Neural crest cell (in vitro differentiated cells): ENCODE results near the gene HDAC9. TPM values are rescaled to one million over a fixed set of nuclear protein-coding genes. Genes with fewer than 3 reads are reported as not detected.

Source experiments
- DNase-seq: peaks from one replicate; pipeline ENCODE4 v3.0.0; 2021; ENCODE audit warnings: low read depth, mixed read lengths, low spot score
- H3K27ac Mint-ChIP-seq: one replicate; pipeline ENCODE4 v1.8.0; 2021; ENCODE audit warnings: mild to moderate bottlenecking, mixed read lengths; ENCODE audit not compliant: unreplicated experiment
- H3K27me3 Mint-ChIP-seq: 2 replicates; pipeline ENCODE4 v1.8.0; 2021; ENCODE audit warnings: low read depth, mild to moderate bottlenecking, mixed read lengths
- H3K36me3 Mint-ChIP-seq: 2 replicates; pipeline ENCODE4 v1.8.0; 2021; ENCODE audit warnings: low read depth, mild to moderate bottlenecking, mixed read lengths
- H3K4me1 Mint-ChIP-seq: 2 replicates; pipeline ENCODE4 v1.8.0; 2021; ENCODE audit warnings: mixed read lengths
- H3K4me3 Mint-ChIP-seq: one replicate; pipeline ENCODE4 v1.8.0; 2021; ENCODE audit warnings: mild to moderate bottlenecking, mixed read lengths
- H3K9me3 Mint-ChIP-seq: 2 replicates; pipeline ENCODE4 v1.8.0; 2021; ENCODE audit warnings: mixed read lengths
- CTCF ChIP-seq: fragments of 200-600 bp; sonication (generic); conservative IDR thresholded peaks from 2 replicates; pipeline ENCODE4 v1.5.0; 2021; ENCODE audit warnings: antibody characterized with exemption, mild to moderate bottlenecking
- total RNA-seq: library from RNA; stranded (reverse); gene quantifications from 2 replicates; pipeline ENCODE4 v1.2.1, GENCODE V29; 2021

The HDAC9 gene
- total RNA-seq, 1 donor from 2014 or later = 32.3 TPM

GRCh38 chr7:18555968-18556367, 60.4 kb downstream of the HDAC9 start:
- no peak for TF ChIP-seq CTCF
- Mint-ChIP-seq H3K4me3 (no peak overlapping the region), H3K9me3 (no peaks in the 10 kb centered on the region), H3K27ac (no peak overlapping the region), H3K27me3 (no peaks in the 10 kb centered on the region), H3K4me1 (peaks cover 12% of the 10 kb centered on the region), H3K36me3 (no peaks in the 10 kb centered on the region)
- DNase-seq = no peak

GRCh38 chr7:18558503-18558902, 63.0 kb downstream of the HDAC9 start:
- Mint-ChIP-seq H3K27me3 (no peaks in the 10 kb centered on the region), H3K9me3 (peaks cover 3% of the 10 kb centered on the region), H3K27ac (no peak overlapping the region), H3K4me1 (no peaks in the 10 kb centered on the region), H3K4me3 (no peak overlapping the region), H3K36me3 (no peaks in the 10 kb centered on the region)
- DNase-seq = no peak
- no peak for TF ChIP-seq CTCF

- Mint-ChIP-seq H3K9me3 (peaks cover 3% of the 10 kb centered on the region), H3K36me3 (no peaks in the 10 kb centered on the region), H3K27ac (no peak overlapping the region), H3K4me1 (no peaks in the 10 kb centered on the region), H3K4me3 (no peak overlapping the region), H3K27me3 (no peaks in the 10 kb centered on the region)
- no peak for TF ChIP-seq CTCF
- DNase-seq = no peak
Measured at GRCh38 chr7:18558910-18559309, 63.4 kb downstream of the HDAC9 start.

GRCh38 chr7:18559756-18560155, 64.2 kb downstream of the HDAC9 start:
- no peaks in the 10 kb centered on the region for H3K36me3 Mint-ChIP-seq
- no peak overlapping the region for H3K4me3 Mint-ChIP-seq
- H3K27me3 Mint-ChIP-seq = no peaks in the 10 kb centered on the region
- H3K27ac Mint-ChIP-seq = no peak overlapping the region
- no peak for DNase-seq
- H3K9me3 Mint-ChIP-seq = peaks cover 3% of the 10 kb centered on the region
- no peak for TF ChIP-seq CTCF
- H3K4me1 Mint-ChIP-seq = no peaks in the 10 kb centered on the region

- no peak for TF ChIP-seq CTCF
Measured at GRCh38 chr7:18564779-18565178, 69.2 kb downstream of the HDAC9 start.

DNA sequence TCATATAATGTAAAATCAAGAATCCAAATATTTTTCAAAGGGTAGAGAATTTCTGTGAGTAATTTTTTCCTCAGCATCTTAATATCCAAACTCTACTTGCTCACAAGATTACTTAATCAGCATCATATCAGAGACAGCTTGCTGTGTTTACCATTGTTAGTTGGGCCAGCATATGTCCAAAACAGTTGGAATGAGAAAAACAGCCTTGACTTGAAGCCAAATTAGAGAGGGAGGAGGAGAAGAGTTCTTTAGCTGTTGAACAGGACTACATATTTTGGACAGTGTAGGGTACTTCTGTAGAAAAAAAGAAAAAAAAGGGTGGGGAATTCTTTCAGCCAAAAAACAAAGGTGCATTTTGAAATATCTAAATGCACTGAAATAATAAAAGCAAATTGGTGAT, 69.8 kb downstream of the HDAC9 start:
- TF ChIP-seq CTCF = no peak
- no peak overlapping the region for H3K4me3 Mint-ChIP-seq
- no peaks in the 10 kb centered on the region for H3K36me3 Mint-ChIP-seq
- no peak for DNase-seq
- peaks cover 3% of the 10 kb centered on the region for H3K9me3 Mint-ChIP-seq
- no peaks in the 10 kb centered on the region for H3K4me1 Mint-ChIP-seq
- H3K27me3 Mint-ChIP-seq = no peaks in the 10 kb centered on the region
- no peak overlapping the region for H3K27ac Mint-ChIP-seq

More at GRCh38 chr7:18564779-18565178, 69.2 kb downstream of the HDAC9 start:
- Mint-ChIP-seq H3K36me3 (no peaks in the 10 kb centered on the region), H3K9me3 (peaks cover 3% of the 10 kb centered on the region), H3K27ac (no peak overlapping the region), H3K27me3 (no peaks in the 10 kb centered on the region), H3K4me1 (no peaks in the 10 kb centered on the region), H3K4me3 (no peak overlapping the region)
- DNase-seq = no peak
